ENCODE results near the gene GABRB2.

The GABRB2 gene

GRCh38 chr5:161467703-161468102, 78.8 kb downstream of the GABRB2 start:
- no peak for DNase-seq

DNA sequence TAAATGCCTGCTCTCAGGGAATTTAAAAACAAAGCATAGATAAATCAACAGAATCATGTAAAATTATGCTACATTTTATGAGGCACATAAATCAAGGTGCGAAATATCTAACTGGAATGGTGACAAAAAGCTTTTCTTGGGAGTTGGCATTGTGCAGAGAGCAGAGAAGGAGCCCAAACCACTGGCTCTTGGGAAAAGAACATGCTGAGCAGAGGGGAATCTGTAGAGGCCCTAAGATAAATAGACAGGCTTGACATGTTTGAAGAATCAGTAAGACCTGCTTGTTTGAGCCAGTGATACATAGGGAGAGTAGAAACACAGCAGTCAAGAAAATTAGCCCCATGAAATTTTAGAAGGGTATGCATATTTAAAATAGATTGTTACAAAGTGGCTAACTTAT, 85.8 kb downstream of the GABRB2 start:
- DNase-seq, result no peak

DNA sequence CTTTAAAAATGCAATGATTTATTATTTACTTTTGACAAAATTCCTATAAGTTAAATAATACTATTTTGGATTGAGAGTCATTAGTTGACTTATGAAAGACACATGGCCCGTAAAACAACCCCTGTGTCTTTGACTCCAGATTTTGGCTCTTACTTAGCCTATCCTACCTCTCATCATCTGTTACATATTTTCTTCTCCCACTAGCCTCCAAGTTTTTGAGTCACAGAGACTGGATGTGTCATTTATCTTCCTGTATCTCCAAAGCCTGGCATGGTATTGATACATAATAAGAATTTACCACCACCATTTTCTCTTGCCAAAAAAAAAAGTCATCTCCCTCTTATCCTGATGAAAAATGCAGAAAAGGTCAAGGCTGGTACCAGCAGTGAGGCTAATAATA, 99.9 kb downstream of the GABRB2 start:
- no peak for DNase-seq

- no peak for DNase-seq
Observed at GRCh38 chr5:161442471-161442870, 104.1 kb downstream of the GABRB2 start.

DNA sequence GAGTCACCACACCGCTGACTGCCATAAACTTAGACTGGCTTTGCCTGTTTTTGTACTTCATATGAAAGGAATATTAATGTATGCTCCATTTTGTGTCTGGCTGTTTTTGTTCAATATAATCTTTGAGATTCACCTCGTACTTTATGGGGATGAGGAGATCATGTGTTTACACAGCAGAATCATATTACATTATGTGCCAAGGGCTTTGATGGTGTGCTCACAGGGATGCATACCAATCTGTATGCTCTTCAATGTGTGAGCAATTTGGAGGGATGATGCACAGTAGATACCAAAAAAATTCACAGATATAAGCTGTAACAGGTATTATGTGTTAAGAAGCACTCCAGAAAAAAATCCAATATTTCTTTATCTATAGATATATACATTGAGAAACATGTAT, 113.7 kb downstream of the GABRB2 start:
- DNase-seq, result no peak

DNA sequence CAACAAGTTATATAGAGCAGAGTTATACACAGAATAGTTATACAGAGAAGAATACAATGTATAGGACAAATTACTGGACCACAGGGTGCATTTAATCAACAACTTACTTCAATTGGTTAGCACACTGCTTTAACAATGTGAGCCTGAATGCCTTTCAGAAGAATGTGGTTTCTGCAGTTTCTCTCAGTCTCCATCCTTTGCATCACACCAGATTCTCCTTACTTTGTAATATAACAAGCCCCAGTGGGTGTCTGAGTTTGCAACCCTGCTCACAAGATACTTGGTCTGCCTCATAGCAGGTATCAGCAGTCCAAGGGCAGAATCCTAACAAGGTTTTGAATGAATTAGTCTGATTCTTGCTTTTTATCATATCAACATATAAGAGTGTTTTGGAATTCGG, 114.6 kb downstream of the GABRB2 start:
- DNase-seq, result no peak

GRCh38 chr5:161421067-161421466, 125.5 kb downstream of the GABRB2 start:
- no peak for DNase-seq

DNA sequence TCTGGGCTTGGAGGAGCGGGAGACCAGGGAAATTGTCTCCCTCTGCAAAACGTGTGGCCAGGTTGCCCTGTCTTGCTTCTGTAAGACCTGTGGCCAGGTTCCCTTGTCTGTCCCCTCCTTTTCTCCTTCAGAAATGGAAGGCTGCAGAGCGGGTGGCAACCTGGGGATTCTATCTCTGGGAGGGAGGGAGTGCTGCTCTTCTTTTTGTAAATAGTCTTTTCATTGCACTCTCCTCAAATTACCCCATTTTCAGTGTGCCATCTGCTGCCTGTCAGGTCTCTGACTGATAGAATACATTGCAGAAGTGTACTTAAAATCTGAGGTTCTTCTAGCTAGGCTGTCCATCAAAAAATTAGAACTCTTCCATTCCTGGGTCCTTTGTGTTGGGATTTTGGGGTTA, 126.0 kb downstream of the GABRB2 start:
- no peak for DNase-seq

- no peak for DNase-seq
Observed at GRCh38 chr5:161414896-161415295, 131.6 kb downstream of the GABRB2 start.

DNA sequence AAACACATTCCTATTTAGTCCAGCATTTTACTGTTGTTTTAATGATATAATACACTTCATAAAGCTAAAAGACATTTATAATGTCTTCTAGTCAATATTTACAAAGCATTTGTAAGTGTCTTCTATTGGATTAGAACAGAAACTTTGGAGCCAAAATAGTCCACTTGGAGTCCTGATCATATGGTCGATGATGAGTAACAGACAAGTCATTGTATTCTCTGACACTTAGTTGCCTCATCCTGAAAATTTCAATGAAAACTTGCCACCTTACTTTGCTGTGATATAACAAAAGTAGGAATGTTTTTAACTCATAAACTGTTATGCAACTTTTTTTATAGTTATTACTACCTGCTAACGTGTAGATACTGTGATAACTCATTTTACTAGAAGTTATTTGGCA, 132.5 kb downstream of the GABRB2 start:
- DNase-seq, result no peak

GRCh38 chr5:161412792-161413191, 133.7 kb downstream of the GABRB2 start:
- no peak for DNase-seq

GRCh38 chr5:161411156-161411555, 135.4 kb downstream of the GABRB2 start:
- no peak for DNase-seq

DNA sequence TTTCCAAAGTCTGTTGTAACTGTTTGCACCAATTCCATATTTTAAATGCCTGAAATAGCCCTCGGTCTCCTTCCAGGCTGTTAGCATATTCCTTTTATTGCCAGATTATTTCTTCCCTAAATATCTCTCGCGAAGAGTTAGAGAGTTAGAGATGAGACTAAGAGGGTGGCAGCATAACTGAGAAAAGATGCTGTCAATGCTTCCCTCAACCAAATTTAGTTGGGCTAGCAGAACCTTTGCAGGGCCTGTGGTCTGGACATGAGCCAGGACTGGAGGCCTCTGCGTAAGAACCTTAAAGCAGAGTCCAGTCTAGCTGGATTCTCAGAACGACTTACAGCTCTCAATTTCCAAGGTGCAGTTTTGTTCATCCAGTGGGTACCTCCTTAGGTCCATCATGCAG, 135.9 kb downstream of the GABRB2 start:
- no peak for DNase-seq

GRCh38 chr5:161409471-161409870, 137.1 kb downstream of the GABRB2 start:
- DNase-seq, result no peak

- DNase-seq, result no peak
Observed at GRCh38 chr5:161406880-161407279, 139.6 kb downstream of the GABRB2 start.

DNA sequence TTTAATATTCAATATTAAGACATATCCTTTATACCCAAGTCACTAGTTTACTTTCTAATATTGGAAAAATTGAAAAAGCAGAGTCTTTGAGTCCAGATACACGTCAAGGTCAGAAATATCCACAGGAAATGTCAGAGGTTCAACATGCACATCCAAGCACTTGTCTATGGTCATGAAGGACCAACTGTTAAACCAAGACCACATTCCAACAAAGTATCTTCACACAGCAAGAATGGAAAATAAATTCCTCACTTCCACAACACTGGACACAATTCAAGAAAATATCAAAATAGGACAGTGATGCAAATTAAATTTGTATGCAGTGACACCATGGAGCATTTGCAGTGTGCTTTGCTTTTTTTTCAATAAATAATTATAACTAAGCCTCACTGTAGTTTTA, 142.5 kb downstream of the GABRB2 start:
- DNase-seq, result no peak

GRCh38 chr5:161403121-161403520, 143.4 kb downstream of the GABRB2 start:
- DNase-seq, result no peak

DNA sequence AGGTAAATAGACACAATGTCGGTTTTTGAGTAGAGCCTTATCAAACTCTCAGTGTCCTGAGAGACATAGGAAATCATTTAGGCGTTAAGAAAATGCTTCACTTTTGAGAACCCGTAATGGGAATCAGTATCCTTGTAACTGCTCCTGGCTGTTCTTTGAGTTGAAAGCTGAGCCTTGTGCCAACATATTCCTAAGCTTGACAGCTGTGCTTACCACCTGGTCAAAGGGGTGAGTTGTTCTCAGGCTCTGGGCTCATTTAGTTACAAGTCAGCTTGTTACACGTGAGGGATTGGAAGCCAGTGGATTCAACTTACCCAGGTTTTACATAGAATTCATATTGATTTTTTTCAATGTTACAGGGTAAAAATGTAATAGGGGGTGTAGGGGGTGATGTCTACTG, 145.9 kb downstream of the GABRB2 start:
- DNase-seq, result no peak

GRCh38 chr5:161399996-161400562, 146.4 kb downstream of the GABRB2 start:
- DNase-seq, result no peak

- DNase-seq, result no peak
Observed at GRCh38 chr5:161397448-161397847, 149.1 kb downstream of the GABRB2 start.

GRCh38 chr5:161396171-161396570, 150.4 kb downstream of the GABRB2 start:
- DNase-seq, result no peak

- no peak for DNase-seq
Observed at GRCh38 chr5:161391724-161392123, 154.8 kb downstream of the GABRB2 start.

DNA sequence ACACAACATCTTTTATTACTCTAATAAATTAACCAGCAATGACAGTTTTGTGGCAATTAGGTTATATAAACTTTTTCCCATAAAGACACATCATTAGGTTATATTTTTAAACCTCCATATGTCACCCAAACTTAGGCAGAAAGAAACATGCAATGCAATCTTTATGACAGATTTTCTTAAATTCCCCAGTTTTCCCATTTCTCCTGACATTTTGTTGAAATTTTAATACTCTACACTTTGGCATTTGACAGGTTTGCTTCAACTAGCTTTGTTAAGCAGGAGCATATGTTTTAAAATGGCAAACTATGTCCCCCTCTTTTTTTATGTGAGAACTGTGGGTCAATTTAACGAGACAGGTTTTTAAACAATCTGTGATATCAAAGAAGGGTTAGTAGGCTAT, 155.5 kb downstream of the GABRB2 start:
- no peak for DNase-seq

DNA sequence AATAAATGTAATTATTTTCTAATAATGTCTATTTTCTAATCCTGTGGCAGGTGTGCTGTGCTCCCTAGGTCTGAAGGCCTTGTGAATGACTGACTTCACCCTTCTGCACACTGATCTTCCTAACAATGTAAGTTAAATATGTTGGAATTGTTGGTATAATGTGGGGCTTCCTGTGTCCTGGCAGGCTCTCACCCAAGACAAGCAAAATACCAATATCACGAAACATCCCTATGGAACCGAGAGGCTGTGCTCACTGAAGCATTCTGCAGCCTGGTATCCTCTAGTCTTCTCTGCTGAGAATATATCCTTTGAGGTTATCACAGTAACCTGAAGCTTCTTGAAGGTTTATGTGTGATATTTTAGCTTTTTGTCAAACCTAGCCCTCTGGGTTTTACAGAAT, 159.4 kb downstream of the GABRB2 start:
- no peak for DNase-seq

DNA sequence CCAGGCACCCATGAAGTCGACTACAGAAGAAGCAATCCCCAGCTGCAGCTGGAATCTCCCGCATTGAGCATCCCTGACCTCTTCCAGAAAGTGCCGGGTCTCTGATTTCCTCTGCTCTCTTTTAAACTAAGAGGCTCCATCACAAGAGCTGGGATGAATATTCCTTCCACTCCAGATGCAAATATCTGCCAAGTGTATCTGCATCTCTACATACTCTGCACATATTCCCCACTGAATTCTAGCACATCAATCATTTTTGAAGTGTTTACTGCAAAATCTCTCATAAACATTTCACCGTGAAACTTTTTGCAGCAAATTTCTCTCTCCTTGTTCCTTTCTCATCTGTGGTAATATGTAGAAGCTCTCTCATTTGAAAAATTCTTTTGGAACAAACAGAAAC, 161.5 kb downstream of the GABRB2 start:
- DNase-seq, result no peak

DNA sequence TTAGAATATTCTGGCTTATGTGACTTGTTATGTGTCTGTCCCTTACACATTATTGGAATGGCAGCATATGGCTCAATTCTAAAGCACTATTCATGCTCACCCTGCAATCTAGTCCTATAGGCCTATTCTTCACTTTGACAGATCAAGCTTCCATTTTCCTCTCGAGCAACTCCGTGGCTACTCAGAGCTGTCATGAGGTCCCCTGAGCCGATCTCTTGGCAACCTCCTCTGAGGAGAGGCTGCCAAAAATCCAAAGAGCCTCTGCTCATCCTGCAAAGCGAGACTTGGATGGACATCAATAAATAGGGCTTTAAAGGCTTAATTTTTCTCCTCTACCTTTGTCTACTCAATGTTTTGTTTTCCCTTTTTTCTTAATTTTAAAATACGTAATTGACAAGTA, 163.8 kb downstream of the GABRB2 start:
- no peak for DNase-seq
